ENCODE measurements around the gene SNX19. TPM values are rescaled to one million over a fixed set of nuclear protein-coding genes. Genes with fewer than 3 reads are reported as not detected.
"Not testable (repeated sequence)": the region's sequence is repeated elsewhere in the genome, so short reads cannot be mapped to it uniquely, and the experiment has no call there.

SNX19 gene
- total RNA-seq, 4 donors from 2014 or later: 37.9 to 88.2 (median 72.0) TPM

DNA sequence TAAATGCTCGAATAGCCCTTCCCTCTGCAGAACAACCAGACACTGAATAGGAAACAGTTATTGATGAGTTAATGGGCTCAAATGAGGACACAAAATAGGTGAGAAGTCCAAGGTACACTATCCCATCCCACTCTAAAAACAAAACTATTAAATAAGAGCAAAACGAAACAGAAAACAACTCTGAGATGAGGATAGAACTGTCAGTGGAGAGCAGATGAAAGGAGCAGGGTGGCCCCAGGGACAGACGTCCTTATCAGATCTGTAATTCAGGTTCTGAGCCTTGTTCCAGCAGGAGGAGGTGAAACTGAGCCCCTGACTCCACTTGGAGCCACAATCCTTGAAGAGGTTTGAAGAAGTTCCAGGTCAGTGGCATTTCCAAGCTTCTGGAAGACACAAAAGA is 8.5 kb upstream of the SNX19 start:
- ATAC-seq (no peak), DNase-seq (no peak)
- no peak overlapping the region for H3K27ac ChIP-seq
- H3K4me1 ChIP-seq: no peaks in the 10 kb centered on the region
- no peak overlapping the region for H3K4me3 ChIP-seq
- in situ Hi-C loops (cut with MboI; ENCODE audit: low sequenced_read_pairs in 4 of 4): loop anchor here (10.0 to 25.0 kb wide), 2 partner anchors 750 to 1037 kb away; partner anchors contain the start of gene NFRKB (in 4 of the 4)
- H3K36me3 ChIP-seq: no peaks in the 10 kb centered on the region
- intact Hi-C loops (cut with DNase I; ENCODE audit: low total_unique reads): loop anchor here (5.0 kb wide), 1 partner anchor 748 kb away; no protein-coding TSS in a partner anchor
- no peaks in the 10 kb centered on the region for H3K27me3 ChIP-seq
- no peaks in the 10 kb centered on the region for H3K9me3 ChIP-seq
- no peak for TF ChIP-seq POLR2A (IDR thresholded peaks at IDR 0.05)

DNA sequence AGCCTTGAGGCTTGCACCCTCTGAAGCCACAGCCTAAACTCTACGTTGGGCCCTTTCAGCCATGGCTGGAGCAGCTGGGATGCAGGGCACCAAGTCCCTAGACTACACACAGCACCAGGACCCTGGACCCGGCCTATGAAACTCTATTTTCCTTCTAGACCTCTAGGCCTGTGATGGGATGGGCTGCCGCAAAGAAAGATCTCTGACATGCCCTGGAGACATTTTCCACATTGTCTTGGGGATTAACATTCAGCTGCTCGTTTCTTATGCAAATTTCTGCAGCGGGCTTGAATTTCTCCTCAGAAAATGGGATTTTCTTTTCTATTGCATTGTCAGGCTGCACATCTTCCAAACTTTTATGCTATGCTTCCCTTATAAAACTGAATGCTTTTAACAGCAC is 4.3 kb upstream of the SNX19 start:
- H3K27me3 ChIP-seq, H3K9me3 ChIP-seq, H3K4me1 ChIP-seq, ATAC-seq, DNase-seq, H3K27ac ChIP-seq, H3K4me3 ChIP-seq, H3K36me3 ChIP-seq: not testable (repeated sequence)
- intact Hi-C loops (cut with DNase I; ENCODE audit: low total_unique reads): loop anchor here (5.0 kb wide), 1 partner anchor 752 kb away; no protein-coding TSS in a partner anchor
- in situ Hi-C loops (cut with MboI; ENCODE audit: low sequenced_read_pairs in 4 of 4): loop anchor here (10.0 to 25.0 kb wide), 2 partner anchors 754 to 1033 kb away; partner anchors contain the start of gene NFRKB (in 4 of the 4)

DNA sequence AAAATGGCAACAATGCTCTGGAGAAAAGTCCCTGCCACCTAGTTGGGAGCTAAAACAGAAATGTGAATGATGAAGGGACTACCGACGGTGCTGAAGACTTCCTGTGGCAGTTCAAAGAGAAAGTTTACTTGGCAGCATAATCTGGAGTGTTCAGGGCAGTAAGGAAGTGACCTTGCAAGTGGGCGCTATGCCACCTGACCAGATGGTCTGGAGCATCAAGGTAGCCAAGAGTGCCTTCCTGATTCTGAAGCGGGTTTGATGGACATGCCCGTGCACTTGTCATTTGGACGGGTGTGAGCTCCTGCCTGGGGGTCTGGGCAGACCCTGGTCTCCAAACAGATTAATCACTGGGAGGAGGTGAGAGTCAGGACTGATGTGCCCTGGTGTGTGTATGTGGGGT is 1.8 kb upstream of the SNX19 start:
- H3K36me3 ChIP-seq: peaks cover 0 to 11% of the 10 kb centered on the region in 2 donors
- in situ Hi-C loops (cut with MboI; ENCODE audit: low sequenced_read_pairs in 4 of 4): loop anchor here (25.0 kb wide), 1 partner anchor 1031 kb away; the partner anchor contains the start of gene NFRKB (in 4 of the 4)
- ATAC-seq (no peak), DNase-seq (no peak)
- no peak overlapping the region for H3K4me3 ChIP-seq
- TF ChIP-seq POLR2A (IDR thresholded peaks at IDR 0.05): no peak
- TF ChIP-seq, protein P1, sequence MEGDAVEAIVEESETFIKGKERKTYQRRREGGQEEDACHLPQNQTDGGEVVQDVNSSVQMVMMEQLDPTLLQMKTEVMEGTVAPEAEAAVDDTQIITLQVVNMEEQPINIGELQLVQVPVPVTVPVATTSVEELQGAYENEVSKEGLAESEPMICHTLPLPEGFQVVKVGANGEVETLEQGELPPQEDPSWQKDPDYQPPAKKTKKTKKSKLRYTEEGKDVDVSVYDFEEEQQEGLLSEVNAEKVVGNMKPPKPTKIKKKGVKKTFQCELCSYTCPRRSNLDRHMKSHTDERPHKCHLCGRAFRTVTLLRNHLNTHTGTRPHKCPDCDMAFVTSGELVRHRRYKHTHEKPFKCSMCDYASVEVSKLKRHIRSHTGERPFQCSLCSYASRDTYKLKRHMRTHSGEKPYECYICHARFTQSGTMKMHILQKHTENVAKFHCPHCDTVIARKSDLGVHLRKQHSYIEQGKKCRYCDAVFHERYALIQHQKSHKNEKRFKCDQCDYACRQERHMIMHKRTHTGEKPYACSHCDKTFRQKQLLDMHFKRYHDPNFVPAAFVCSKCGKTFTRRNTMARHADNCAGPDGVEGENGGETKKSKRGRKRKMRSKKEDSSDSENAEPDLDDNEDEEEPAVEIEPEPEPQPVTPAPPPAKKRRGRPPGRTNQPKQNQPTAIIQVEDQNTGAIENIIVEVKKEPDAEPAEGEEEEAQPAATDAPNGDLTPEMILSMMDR (IDR thresholded peaks at IDR 0.05 in 4 of 5, conservative IDR thresholded peaks at IDR 0.05 in 1 of 5): no peak
- no peaks in the 10 kb centered on the region for H3K27me3 ChIP-seq
- peaks cover 27 to 32% of the 10 kb centered on the region in 2 donors for H3K4me1 ChIP-seq
- no peak overlapping the region for H3K27ac ChIP-seq
- intact Hi-C loops (cut with DNase I; ENCODE audit: low total_unique reads): loop anchor here (5.0 to 10.0 kb wide), 3 partner anchors 406 to 913 kb away; partner anchors contain the start of genes PRDM10 and ZBTB44
- H3K9me3 ChIP-seq: no peaks in the 10 kb centered on the region

DNA sequence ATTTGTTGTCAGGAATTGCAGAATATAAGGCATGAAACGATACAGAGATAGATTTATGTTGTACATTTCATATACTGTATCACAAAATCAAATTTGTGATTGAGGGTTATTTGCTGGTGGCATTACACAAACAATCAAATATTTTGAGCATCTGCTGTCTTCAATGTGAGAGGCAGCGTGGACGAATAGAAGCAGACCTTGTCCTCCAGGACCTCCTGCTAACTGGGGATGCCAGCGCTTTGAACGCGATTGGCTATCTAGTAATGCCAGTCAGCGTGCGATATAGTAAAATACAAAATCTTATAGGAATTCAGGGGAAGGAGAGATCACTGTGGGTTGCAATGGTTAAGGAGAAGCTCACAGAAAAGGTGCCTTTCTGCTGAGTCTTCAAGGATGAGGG is 631 bp upstream of the SNX19 start:
- H3K9me3 ChIP-seq: no peaks in the 10 kb centered on the region
- intact Hi-C loops (cut with DNase I; ENCODE audit: low total_unique reads): loop anchor here (2.0 to 10.0 kb wide), 5 partner anchors 14 to 1022 kb away; partner anchors contain the start of genes NFRKB, PRDM10 and ZBTB44
- H3K27ac ChIP-seq: peak overlapping the region; percentile 86 to 97 (median 92)
- peaks cover 0 to 11% of the 10 kb centered on the region in 2 donors for H3K36me3 ChIP-seq
- in situ Hi-C loops (cut with MboI; ENCODE audit: low sequenced_read_pairs in 4 of 4): loop anchor here (25.0 kb wide), 1 partner anchor 1030 kb away; the partner anchor contains the start of gene NFRKB (in 4 of the 4)
- DNase-seq: no peak
- H3K27me3 ChIP-seq: no peaks in the 10 kb centered on the region
- peaks cover 35 to 42% of the 10 kb centered on the region in 2 donors for H3K4me1 ChIP-seq
- H3K4me3 ChIP-seq: peak overlapping the region; percentile 79 to 99 (median 94)
- no peak for ATAC-seq
- TF ChIP-seq, protein P1 (IDR thresholded peaks at IDR 0.05 in 4 of 5, conservative IDR thresholded peaks at IDR 0.05 in 1 of 5): no peak
- TF ChIP-seq POLR2A (IDR thresholded peaks at IDR 0.05): no peak

DNA sequence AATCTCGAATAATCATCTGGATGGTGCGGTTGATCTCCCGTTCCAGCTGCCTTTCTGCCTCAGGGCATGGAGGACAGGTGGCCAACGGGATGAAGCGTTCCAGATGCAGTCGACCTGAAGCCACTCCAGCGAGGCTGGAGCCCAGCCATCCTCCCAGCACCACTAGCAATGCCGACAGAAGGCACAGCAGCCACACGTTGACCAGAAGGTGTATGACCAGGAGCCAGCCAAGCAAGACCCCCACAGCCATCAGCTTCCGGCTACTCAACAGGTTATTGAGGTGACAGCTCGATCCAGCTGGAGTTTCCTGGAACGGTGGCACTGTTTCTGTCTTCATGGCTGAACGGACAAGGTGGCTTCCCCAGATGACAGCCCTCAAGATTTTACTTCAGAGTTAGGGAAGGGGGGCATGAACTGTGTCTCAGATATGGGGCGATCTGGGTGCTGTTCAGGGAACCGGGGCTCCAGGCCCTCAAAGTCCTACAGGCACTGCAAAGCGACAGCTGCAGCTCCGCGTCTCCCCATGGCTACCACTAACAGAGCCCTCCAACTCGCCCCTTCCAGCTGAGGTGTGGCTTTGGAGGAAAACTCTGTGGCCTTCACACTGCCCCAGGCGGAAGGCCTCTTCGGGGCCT is 559 bp downstream of the SNX19 start:
- Histone ChIP-seq H3K4me1 (peaks cover 38 to 42% of the 10 kb centered on the region in 2 donors), H3K36me3 (peaks cover 0 to 19% of the 10 kb centered on the region in 2 donors), H3K4me3 (peak overlapping the region; percentile 79 to 99 (median 94)), H3K9me3 (no peaks in the 10 kb centered on the region), H3K27ac (peak overlapping the region; percentile 86 to 97 (median 92)), H3K27me3 (no peaks in the 10 kb centered on the region)
- in situ Hi-C loops (cut with MboI; ENCODE audit: low sequenced_read_pairs in 4 of 4): loop anchor here (25.0 kb wide), 1 partner anchor 1028 kb away; the partner anchor contains the start of gene NFRKB (in 4 of the 4)
- TF ChIP-seq POLR2A (IDR thresholded peaks at IDR 0.05): no peak
- TF ChIP-seq, protein P1 (IDR thresholded peaks at IDR 0.05 in 4 of 5, conservative IDR thresholded peaks at IDR 0.05 in 1 of 5): no peak
- intact Hi-C loops (cut with DNase I; ENCODE audit: low total_unique reads): loop anchor here (2.0 to 10.0 kb wide), 5 partner anchors 13 to 1021 kb away; partner anchors contain the start of genes NFRKB, PRDM10 and ZBTB44
- DNase-seq (peak in 1 of 2 donors; percentile 16), ATAC-seq (no peak)

Measured in gastrocnemius medialis (tissue), 4 donors.